GM10847 (cell line): ENCODE data around the gene RET.

ENCODE experiments used
- POLR2A ChIP-seq: IDR thresholded peaks from 2 replicates; pipeline ENCODE4 v1.6.1; 2011; ENCODE audit not compliant: insufficient read length; ENCODE audit errors: extremely low read depth

RET gene

DNA sequence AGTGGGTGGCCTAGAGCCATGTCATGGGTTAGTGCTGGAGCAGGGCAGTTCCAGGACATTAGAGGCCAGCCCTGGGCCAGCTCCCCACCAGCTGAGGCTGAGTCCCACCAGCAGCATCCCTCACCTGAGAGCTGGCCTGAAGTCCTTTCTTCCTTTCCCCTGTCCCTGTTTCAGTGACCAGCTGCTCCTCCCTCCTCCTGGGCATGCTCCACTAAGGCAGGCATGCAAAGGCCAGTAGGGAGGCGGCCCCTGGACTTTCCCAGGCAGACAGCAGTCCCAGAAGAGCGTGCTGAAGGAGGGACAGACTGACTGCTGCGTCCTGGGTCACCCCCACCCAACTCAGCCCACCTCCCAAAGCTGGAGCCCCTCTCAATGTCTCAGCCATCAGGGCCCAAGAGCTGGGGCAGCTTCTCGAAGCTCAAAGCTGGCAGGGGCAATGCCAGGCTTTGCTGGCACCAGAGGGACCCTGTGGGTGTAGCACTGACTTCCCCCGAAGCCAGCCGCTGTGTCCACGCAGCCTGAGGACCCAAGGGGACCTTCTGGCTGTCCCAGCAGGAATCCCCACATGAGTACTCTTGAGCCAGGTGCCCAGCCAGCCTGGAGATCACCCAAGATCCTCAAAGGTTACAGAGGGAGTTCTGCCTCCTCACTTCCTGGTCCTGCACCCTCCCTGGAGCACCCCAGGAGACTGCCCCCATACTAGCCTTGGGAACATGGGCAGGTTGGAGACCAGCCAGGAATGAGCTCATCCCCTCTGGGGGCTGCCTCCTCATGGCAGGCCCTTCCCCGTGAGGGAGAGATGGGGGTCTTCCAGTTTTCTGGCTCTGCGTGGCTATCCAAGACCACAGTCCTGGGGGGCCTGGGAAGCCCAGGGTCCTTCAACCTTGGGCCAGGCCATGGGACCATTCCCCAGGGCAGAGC, 35.2 kb upstream of the RET start:
- TF ChIP-seq POLR2A = no peak

- no peak for TF ChIP-seq POLR2A
Observed at GRCh38 chr10:43042503-43043341, 34.1 kb upstream of the RET start.

DNA sequence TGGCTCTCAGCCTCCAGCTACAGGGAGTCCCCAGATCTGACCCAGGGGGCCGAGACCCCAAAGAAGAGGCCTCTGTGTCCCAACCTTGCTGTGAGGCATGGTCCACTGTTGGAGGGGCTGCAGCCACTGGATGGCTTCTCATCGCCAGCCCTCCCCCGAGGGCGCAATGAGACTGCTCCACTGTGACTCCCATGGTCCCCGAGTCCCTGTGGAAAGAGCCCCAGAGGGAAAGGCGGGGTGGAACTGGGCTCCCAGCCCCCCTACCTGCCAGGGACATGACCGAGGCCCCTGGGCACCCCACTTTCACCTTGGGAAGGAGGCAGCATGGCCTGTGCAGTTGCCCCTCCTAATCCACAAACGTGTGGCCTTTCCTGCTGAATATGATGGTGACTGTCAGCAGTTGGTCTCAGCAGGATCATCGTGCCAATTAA, 33.5 kb upstream of the RET start:
- no peak for TF ChIP-seq POLR2A

- TF ChIP-seq POLR2A = no peak
Observed at GRCh38 chr10:43043773-43044447, 33.0 kb upstream of the RET start.

DNA sequence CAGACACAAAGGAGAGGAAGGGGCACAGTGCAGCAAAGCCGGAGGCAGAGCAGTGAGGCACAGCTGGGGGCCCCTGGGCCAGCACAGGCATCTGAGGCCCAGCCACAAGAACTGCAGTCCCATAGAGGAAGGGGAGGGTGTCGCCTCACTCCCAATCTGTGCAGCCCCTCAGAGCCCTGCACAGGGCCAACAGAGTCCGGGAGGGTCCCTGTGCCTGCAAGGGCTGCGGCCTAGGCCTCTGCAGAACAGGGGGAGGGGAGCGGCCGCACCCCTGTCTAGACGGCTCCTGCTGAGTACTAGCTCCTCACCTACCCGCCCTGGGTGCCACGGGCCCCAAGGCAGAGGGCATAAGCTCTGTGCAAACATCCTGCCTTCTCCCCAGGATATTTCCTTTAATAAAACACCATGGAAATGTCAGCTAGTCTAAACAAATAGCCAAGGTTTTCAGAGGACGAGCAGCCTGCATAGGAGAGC, 32.4 kb upstream of the RET start:
- TF ChIP-seq POLR2A = no peak

DNA sequence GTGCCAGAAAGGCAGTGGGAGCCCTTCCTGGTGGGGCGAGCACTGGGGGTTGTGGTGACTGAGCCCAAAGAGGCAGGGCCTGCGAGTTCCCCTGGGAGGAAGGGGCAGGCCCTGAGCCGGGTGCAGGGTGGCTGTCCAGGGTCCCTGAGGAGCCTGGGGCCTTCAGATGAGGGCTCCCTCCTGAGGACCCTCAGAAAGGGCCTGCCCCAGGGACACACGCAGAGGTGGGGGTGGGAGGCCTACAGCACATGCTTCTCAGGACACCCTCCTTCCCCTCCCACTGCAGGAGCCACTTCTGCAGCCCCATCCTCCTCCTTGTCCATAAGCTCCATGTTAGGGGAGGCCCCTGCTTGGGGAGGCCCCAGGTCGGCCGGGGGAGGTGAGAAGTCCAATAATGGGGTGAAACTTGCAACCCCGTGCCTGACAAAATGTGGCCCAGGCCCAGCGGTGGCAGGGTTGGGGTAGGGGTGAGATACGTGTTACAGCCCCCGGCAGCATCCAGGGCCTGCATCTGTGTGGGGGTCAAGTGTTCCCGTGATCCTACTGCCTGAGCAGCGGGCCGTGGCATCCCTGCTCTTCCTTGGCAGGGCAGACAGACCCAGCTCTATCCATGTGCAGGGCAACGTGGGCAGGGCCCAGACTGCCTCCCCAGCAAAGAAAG, 31.8 kb upstream of the RET start:
- TF ChIP-seq POLR2A = no peak

- TF ChIP-seq POLR2A = no peak
Observed at GRCh38 chr10:43045631-43046287, 31.1 kb upstream of the RET start.

GRCh38 chr10:43046288-43046991, 30.4 kb upstream of the RET start:
- no peak for TF ChIP-seq POLR2A

DNA sequence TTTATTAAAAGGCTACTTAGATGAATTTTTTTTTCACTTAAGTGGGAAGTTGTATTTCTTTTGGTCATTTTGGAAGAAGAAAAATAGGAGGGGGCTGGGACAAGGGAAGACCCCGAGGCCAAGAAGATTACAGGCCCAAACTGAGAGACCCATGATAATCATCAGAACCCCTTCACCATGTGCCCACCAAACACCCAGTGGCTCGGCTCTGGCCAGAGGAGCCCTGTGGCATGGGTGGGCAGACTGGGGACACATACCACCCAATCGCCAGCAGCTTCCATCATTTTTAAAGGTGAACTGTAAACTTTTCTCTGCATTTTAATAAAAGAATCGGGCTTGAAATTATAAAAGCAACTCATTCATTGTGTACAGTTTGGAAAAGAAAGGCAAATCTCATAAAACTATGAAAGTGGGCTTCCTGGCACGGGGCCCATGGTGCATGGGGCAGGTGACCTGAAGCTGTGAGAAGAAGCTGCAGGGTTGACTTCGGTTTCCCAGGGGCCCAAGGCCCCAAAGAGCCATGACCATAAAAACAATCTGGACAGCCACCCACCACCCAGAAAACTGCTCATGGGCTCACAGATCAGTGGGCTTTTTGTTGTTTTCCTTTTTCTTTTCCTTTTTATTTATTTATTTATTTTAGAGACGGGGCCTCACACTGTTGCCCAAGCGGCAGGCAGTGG, 29.4 kb upstream of the RET start:
- no peak for TF ChIP-seq POLR2A

DNA sequence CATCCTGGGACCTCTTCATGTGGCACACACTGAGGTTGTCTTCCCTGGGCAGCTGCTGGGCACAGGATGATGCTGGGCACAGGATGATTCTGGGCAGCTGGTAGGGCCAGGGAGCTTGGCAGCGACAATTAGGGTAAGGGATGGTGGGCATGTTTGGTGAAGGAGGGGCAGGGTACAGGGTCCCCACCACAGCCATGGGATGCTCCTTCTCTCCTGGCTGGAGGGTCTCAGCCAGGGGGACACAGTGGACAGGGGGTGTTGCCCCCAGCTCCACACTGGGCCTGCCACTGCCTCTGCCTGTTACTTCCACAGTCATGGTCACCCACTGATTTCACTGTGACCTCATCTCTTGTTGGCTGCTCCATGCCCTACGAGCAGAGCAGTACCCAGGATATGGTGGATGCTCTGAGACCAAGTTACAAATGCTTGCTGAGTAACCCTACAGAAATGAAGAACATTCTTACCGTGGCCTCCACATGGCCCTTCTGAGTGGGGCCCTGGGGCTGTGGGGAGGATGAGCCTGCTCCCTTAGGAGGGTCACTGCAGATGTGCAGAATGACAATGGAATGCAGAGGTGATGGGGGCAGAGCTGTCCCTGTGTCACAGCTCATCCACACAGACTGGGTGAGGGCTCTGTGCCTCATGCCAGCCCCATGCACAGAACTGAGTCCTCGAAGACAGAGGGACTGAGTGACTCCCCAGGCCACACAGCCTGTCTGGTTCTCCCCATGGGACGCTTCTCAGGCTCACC, 28.4 kb upstream of the RET start:
- TF ChIP-seq POLR2A = no peak

DNA sequence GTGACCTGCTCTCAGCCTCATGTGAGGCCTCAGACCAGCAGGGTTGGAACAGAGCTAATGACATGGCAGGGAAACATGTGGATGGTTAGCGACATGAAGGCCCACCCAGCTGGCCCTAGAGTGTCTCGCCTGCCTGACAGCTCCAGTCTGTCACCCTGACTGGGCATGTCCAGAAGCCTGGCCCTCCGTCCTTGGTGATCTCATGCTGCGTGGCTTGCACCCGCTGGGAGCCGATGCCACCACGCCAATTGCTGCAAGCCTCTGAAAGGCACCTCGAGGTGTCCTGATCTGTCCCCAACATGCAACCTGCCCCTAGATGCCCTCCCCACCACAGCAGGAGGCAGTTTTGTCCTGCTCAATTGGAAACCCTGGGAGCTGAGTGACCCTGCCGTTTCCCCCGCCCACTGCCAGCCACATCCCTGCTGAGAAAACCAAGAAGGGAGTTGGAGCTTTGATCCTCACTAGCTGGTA, 27.8 kb upstream of the RET start:
- TF ChIP-seq POLR2A = no peak

GRCh38 chr10:43050011-43050410, 26.9 kb upstream of the RET start:
- TF ChIP-seq POLR2A = no peak
